Measurements from ENCODE around the gene CAMTA2.

Gene CAMTA2

GRCh38 chr17:4946312-4946976, 41.0 kb downstream of the CAMTA2 start:
- DNase-seq, result no peak

GRCh38 chr17:4945944-4946280, 41.6 kb downstream of the CAMTA2 start:
- DNase-seq, result no peak

GRCh38 chr17:4945176-4945943, 42.1 kb downstream of the CAMTA2 start:
- no peak for DNase-seq

- no peak for DNase-seq
Observed at GRCh38 chr17:4944554-4945175, 42.8 kb downstream of the CAMTA2 start.

GRCh38 chr17:4944163-4944553, 43.3 kb downstream of the CAMTA2 start:
- no peak for DNase-seq

GRCh38 chr17:4942760-4943508, 44.5 kb downstream of the CAMTA2 start:
- no peak for DNase-seq

GRCh38 chr17:4941319-4941610, 46.2 kb downstream of the CAMTA2 start:
- no peak for DNase-seq

GRCh38 chr17:4940555-4941318, 46.7 kb downstream of the CAMTA2 start:
- DNase-seq, result no peak

GRCh38 chr17:4939796-4940554, 47.5 kb downstream of the CAMTA2 start, which contains the start of the genes RNF167 and SLC25A11:
TSS of gene RNF167 (plus strand) at chr17:4940268. CDS start at chr17:4940910, 642 bp downstream.
TSS of gene SLC25A11 (minus strand) at chr17:4940046. CDS start at chr17:4939910, 136 bp downstream.
- DNase-seq, result peak; percentile 98

- DNase-seq, result no peak
Observed at GRCh38 chr17:4939546-4939795, 48.0 kb downstream of the CAMTA2 start.

- DNase-seq, result no peak
Observed at GRCh38 chr17:4938688-4939545, 48.6 kb downstream of the CAMTA2 start.

- no peak for DNase-seq
Observed at GRCh38 chr17:4938069-4938491, 49.4 kb downstream of the CAMTA2 start.

GRCh38 chr17:4937553-4937952, 49.9 kb downstream of the CAMTA2 start:
- no peak for DNase-seq

- DNase-seq, result no peak
Observed at GRCh38 chr17:4936436-4936835, 51.0 kb downstream of the CAMTA2 start.

- DNase-seq, result no peak
Observed at GRCh38 chr17:4935650-4936049, 51.8 kb downstream of the CAMTA2 start.

GRCh38 chr17:4934173-4934979, 53.1 kb downstream of the CAMTA2 start:
- no peak for DNase-seq

- DNase-seq, result no peak
Observed at GRCh38 chr17:4933646-4934045, 53.8 kb downstream of the CAMTA2 start.

- DNase-seq, result no peak
Observed at GRCh38 chr17:4932756-4933155, 54.7 kb downstream of the CAMTA2 start.

GRCh38 chr17:4931963-4932362, 55.5 kb downstream of the CAMTA2 start, which contains the start of gene GP1BA:
TSS of gene GP1BA (plus strand) at chr17:4932277. CDS start at chr17:4932605, 328 bp downstream.
- DNase-seq, result no peak

- DNase-seq, result no peak
Observed at GRCh38 chr17:4928881-4929280, 58.6 kb downstream of the CAMTA2 start.

Measured in NCI-H1092 treated with DMSO at 0.1 percent for 48 hours (cell line).